GM21515 (cell line): Measurements from ENCODE around the gene CA10.
A peak's percentile ranks its signal among the peaks of the same experiment; 100 is the strongest.

Source experiments
- ATAC-seq: cut with Tn5 transposase; IDR thresholded peaks from one replicate; pipeline ENCODE4 v1.9.1; 2021; ENCODE audit not compliant: unreplicated experiment

CA10 gene

GRCh38 chr17:51888816-51889215, 269.7 kb downstream of the CA10 start:
- no peak for ATAC-seq

DNA sequence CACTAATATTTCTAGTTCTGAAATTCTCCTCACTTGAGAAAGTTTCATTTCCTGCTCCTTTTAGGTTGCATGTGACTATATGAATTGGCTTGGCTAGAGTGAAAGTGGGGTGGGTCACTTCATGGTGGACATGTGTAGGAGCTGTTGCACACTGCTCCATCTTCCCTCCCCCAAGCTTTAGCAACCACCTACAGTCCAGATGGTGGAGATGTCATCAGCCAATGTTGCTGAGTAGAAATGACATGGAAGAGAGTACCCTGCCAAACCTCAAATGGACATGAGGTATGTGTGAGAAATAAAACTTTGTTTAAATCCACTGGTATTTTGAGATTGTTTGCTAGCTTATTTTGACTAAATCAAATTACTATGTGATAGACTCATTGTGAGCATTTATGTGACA, 281.5 kb downstream of the CA10 start:
- ATAC-seq: no peak

- ATAC-seq: no peak
Measured at GRCh38 chr17:51873302-51873701, 285.2 kb downstream of the CA10 start.

DNA sequence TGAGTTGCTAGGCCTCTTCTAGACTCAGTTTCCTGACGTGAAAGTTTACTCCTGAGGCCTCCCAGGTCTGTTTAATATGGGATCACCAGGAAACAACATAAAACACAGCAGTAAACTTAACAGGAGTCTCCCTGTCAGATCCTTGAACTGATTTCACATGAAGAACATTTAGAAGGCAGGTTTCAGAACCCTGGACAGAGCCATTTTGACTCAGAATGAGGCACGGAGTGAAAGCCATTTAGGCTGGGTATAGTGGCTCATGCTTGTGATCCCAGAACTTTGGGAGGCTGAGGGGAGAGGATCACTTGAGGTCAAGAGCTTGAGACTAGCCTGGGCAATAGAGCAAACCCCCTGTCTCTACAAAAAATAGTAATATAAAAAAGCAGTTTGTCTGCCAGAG, 289.1 kb downstream of the CA10 start:
- no peak for ATAC-seq

GRCh38 chr17:51860954-51861561, 297.5 kb downstream of the CA10 start:
- peak; percentile 64 for ATAC-seq

DNA sequence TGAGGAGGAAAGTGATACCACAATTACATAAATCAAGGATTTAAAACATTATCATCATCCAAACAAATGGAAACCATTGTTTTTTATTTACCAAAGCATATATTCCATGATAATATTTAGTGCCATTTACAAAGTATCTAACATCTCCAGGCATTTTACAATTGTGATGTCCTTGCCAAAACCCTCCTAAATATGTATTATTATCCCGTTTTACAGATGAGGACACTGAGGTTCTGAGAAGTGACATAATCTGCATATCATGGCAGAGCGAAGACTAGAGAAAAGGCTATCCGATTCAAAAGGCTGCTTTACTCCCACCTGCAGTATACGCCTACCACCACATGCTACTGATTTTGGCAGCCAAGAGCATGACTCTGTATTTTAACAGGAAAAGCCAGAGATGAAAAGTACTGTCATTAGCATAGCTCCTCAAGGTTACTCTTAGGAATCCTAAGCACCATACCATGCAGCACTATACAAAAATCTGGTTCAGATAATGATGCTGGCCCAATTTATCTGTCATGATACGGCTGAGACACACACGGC, 301.4 kb downstream of the CA10 start:
- no peak for ATAC-seq

DNA sequence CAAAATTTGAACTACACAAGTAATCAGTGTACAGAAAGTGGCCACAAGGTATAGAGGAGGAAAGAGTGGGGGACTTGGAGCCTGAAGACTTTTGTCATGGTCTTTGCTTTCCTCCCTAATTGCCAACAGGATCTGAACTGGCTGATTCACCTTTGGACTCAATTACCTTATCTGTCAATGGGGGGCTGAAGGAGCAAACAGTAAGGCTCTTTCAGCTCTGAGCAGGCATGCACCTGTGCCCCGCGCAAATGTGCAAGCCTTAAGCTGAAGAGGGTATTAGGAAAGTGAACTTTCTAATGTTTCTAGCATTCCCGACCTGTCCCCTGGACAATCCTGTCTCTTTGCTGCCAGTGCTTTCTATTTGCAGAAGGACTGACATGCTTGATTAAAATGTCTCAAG, 302.7 kb downstream of the CA10 start:
- no peak for ATAC-seq

DNA sequence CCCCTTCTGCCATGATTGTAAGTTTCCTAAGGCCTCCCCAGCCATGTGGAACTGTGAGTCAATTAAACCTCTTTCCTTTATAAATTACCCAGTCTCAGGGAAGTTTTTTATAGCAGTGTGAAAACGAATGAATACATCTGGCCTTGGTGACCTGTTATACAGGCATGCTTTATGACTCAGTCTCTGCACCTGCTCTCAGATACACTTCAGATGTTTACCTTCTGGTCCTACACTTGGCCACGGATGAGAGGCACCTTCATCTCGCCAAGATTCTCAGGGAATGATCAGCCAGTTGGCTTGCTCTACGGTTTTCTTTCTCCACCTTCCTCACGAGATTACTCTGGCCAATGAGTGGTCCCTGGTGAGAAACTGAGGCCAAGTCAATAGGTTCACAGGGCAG, 304.7 kb downstream of the CA10 start:
- ATAC-seq: no peak

- no peak for ATAC-seq
Measured at GRCh38 chr17:51852603-51853002, 305.9 kb downstream of the CA10 start.

GRCh38 chr17:51850201-51850600, 308.3 kb downstream of the CA10 start:
- no peak for ATAC-seq

DNA sequence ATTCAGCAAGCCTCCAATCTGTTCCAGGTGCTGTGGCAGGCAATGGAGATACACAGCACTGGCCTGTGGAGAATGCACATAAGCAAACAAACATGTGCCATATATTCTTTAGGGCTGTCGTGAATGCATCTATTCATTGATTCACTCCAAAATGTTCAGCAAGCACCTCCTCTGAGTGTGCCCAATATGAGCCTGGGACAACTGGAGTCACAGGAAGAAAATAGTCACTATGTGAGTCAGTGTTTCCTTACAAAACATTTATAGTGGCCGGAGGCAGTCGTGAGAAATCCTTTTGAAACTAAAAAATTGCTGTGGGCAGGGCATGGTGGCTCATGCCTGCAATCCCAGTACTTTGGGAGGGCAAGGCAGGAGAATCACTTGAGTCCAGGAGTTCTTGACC, 310.1 kb downstream of the CA10 start:
- ATAC-seq: no peak

DNA sequence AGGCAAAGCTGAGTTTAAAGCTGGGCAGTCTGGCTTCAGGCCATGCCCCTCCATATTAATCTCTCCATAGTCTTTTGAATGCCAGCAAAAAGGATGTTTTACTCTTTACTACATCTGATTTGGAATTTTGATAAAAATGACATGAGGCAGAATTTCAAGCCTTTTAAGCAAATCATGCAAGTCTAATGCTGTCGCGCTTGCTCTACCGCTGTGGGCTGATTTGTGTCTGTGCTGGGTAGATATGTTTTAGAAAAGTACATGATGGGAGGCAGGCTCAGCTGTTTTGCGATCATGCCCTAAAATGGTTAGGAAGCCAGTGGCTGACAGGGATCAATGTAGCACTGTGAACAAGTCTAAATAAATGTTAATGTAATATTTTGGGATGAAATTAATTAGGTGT, 311.9 kb downstream of the CA10 start:
- ATAC-seq: no peak

DNA sequence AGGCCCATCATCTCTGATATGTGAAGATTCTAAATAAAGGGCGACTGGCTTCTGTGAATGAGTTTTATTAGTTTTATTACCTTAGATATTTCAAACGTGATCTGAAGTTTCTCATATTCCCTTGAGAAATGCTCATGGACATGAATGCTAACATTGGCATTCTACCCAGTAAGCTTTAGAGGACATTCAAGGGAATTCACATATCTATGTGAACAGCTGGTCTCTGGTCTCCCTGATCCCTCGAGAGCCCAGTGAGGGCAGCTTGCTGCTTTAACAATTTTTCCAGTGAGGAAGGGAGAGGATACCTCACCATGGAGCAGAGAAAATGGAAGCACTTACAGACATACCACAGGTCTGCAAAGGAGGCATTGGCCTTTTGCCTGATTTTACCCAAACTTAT, 312.7 kb downstream of the CA10 start:
- no peak for ATAC-seq

- no peak for ATAC-seq
Measured at GRCh38 chr17:51842763-51843162, 315.8 kb downstream of the CA10 start.

DNA sequence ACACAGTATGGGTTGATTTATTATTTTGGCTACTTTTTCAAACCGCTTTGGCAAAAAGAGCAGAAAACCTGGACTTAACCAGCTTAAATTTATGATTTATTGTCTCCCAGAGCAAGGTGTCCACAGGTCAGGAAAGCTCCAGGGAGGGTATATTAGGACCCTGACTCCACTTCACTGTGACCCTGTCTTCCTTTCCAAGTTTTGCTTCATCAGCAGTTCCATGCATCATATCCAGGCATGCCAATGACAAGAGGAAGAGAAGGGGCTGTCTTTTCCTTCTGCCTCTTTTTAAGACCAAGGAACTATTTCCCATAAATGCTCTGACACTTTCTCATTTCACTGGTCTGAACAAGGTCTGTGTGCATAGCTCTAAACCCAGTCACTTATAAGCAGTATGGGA, 316.8 kb downstream of the CA10 start:
- ATAC-seq: no peak

- ATAC-seq: no peak
Measured at GRCh38 chr17:51840688-51841087, 317.8 kb downstream of the CA10 start.

DNA sequence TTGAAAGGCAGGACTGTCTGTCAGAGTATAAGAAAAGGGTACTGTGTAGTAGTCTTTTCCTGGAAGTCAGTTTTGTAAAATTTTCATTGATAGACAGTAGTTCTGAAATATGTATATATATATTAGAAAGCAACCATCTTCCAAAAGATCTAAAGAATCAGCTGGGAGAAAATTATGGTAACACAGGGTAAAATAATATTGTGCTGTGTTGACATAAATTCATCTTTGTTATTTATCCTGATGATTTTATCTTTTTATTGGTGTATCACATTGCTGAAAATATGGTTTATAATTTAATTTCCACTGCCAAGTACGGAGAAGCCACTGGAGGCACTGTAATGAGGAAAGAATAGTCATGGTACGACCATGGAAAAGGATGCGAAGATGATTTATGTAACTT, 324.9 kb downstream of the CA10 start:
- ATAC-seq: no peak

DNA sequence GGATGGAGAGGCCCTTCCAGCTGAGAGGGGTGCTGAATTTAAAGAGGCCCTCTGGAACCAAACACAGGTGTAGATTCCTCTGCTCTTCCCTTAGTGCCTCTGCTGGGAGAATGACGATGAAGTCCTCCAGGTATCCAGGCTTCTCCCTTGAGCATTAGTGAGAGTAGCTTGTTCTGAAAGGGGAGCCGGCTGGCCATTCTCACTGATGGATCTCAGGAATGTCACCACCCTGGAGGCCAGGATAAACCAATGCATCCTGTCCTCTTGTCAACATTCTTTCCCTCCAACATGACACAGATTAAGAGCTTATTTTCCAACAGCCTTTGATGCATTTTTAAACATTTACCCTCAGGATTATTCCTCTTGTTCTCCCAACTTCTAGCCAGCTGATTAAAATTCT, 325.5 kb downstream of the CA10 start:
- no peak for ATAC-seq

- no peak for ATAC-seq
Measured at GRCh38 chr17:51830886-51831285, 327.6 kb downstream of the CA10 start.

DNA sequence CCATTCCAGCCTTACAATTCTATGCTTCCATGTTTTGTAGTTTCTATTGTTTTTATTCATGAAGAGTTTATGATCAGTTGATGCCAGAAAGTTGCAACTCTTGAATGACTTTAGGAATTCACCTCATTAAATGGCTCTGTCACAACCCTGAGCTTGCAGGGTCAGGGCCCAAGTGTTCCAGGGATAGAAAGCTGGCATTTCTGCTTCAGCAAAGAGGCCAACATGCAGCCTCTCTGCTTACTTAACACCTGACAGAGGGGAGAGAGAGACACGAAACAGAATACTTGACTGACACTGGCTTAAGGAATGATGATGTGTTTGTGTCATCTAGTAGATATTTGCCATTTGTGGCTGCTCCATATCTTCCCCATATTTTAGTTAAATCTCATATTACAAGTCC, 328.1 kb downstream of the CA10 start:
- no peak for ATAC-seq

- ATAC-seq: no peak
Measured at GRCh38 chr17:51828901-51829300, 329.6 kb downstream of the CA10 start.

DNA sequence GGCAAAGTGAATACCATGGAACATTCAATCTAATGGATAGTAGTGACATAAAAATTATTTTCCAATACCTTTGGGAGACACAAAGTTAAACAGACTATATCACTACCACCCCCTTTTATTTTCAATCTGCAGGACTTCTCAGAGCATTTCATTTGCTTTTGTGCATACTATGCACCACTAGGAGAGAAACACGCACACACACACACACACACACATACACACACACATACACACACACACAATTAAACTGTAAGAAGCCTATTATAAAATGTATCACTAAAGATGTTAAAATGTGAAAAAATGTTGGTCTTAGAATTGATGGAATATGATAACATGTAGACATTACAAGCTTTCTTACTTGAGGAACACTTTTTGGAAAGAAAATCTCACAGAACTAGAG, 331.4 kb downstream of the CA10 start:
- ATAC-seq: no peak

- ATAC-seq: no peak
Measured at GRCh38 chr17:51820766-51821165, 337.7 kb downstream of the CA10 start.
